ENCODE data around the gene TENT4A. TPM values are rescaled to one million over a fixed set of nuclear protein-coding genes. Genes with fewer than 3 reads are reported as not detected.

Gene TENT4A
- total RNA-seq, 1 donor, result 21.4 TPM

DNA sequence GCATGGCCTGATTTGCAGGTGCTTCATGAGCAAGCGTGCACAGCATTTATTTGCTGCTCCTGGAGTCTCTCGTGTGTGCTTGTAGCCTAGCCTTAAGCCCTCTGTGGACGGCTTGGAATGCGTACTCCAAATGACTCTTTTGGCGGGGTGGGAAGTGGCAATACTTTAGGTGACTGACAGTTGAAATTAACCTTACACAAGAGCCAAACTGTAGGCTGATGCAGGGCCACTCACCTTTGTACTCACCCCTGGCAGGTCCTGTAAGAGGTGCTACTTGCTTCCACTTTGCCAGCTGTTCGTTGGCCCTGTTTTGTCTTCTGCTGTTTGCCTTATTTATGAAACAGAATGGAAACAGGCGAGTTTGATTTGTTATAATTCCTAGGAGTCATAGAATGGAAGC, 22.9 kb downstream of the TENT4A start:
- TF ChIP-seq CTCF (IDR thresholded peaks at IDR 0.05; ENCODE audit: extremely low read depth, low read depth, low read length), result no peak
- Histone ChIP-seq H3K4me3 (ENCODE audit: insufficient read depth, low read length) (no peak overlapping the region), H3K79me2 (ENCODE audit: insufficient read depth, low read length) (peaks cover 93% of the 10 kb centered on the region), H3K36me3 (ENCODE audit: insufficient read depth, low read length) (peaks cover 36% of the 10 kb centered on the region), H3K4me2 (ENCODE audit: insufficient read depth, low read length) (no peak overlapping the region), H4K20me1 (ENCODE audit: insufficient read depth, low read length) (peaks cover 32% of the 10 kb centered on the region), H3K9me3 (ENCODE audit: low read depth, low read length) (no peaks in the 10 kb centered on the region), H2AFZ (ENCODE audit: low read length) (no peak overlapping the region), H3K27me3 (ENCODE audit: insufficient read depth, low read length) (no peaks in the 10 kb centered on the region), H3K27ac (ENCODE audit: low read depth, low read length) (no peak overlapping the region), H3K4me1 (ENCODE audit: insufficient read depth, low read length) (peaks cover 29% of the 10 kb centered on the region)
- DNase-seq (ENCODE audit: insufficient read length, low spot score, missing footprints), result no peak

DNA sequence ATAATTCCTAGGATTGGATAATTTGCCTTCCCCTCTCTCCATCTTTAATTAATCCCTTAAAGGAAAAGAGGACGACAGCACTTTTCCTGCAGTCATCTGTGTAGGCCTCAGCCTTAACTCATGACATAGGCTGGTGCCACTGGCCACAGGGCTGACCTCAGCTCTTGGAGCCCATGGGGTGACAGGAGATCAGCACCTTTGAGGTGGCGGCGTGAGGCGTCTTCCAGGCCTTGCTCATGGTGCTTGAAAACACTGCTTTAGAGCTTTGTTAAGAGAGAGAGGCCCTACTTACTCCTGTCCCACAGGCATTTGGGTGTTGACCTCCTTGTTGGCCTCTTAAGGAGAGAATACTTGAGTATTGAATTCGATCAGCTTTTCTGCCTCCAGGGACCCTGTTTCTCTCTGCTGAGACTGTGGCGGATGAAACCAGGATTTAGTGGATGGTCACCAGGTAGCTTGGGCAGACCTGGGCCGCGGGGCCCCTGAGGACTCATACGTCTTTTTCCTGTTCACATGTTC, 23.4 kb downstream of the TENT4A start:
- peaks cover 39% of the 10 kb centered on the region for H3K36me3 ChIP-seq (ENCODE audit: insufficient read depth, low read length)
- no peak overlapping the region for H3K4me3 ChIP-seq (ENCODE audit: insufficient read depth, low read length)
- peaks cover 32% of the 10 kb centered on the region for H4K20me1 ChIP-seq (ENCODE audit: insufficient read depth, low read length)
- no peaks in the 10 kb centered on the region for H3K27me3 ChIP-seq (ENCODE audit: insufficient read depth, low read length)
- peaks cover 25% of the 10 kb centered on the region for H3K4me1 ChIP-seq (ENCODE audit: insufficient read depth, low read length)
- H2AFZ ChIP-seq (ENCODE audit: low read length), result no peak overlapping the region
- DNase-seq (ENCODE audit: insufficient read length, low spot score, missing footprints), result peak; percentile 49
- no peak for TF ChIP-seq CTCF (IDR thresholded peaks at IDR 0.05; ENCODE audit: extremely low read depth, low read depth, low read length)
- no peaks in the 10 kb centered on the region for H3K9me3 ChIP-seq (ENCODE audit: low read depth, low read length)
- no peak overlapping the region for H3K27ac ChIP-seq (ENCODE audit: low read depth, low read length)
- H3K79me2 ChIP-seq (ENCODE audit: insufficient read depth, low read length), result peaks cover 93% of the 10 kb centered on the region
- H3K4me2 ChIP-seq (ENCODE audit: insufficient read depth, low read length), result no peak overlapping the region

DNA sequence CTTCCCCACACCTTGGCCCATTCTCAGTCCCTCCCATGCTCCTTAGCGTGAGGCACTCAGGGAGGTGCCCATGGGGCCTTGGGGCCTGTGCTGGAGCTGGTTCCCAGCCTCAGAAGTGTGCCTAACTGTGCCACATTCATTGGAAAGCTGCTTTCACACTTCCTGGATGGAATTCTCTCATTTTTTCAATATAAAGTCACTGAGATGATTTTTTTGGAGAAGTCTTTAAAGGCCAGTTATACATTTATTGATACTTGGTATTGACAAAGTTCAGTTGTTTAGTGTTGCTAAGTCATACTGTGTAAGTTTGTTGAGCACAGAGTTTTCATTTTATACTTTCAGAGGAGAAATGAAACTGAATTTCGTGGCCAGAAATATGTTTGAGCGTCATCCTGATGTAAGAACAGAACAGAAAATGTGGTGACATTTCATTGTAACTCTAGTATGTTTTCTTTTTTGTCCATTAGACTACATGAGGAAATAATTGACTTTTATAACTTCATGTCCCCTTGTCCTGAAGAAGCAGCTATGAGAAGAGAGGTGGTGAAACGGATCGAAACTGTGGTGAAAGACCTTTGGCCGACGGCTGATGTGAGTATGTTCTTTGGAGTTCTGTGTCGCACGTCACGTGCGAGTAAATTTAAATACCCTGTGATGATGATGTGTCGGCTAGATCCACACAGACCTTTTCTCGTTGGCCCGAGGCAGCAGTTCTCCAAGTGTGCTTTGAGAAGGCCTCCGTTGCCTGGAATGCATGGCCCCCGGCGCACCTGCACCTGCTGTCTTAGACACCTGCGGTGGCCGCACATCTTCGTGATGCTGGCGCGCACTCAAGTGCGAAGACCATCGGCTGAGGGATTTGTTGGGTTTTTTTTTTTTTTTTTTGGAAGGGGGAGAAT, 24.1 kb downstream of the TENT4A start:
- Histone ChIP-seq H3K27ac (ENCODE audit: low read depth, low read length) (no peak overlapping the region), H3K79me2 (ENCODE audit: insufficient read depth, low read length) (peaks cover 94% of the 10 kb centered on the region), H3K27me3 (ENCODE audit: insufficient read depth, low read length) (no peaks in the 10 kb centered on the region), H3K4me1 (ENCODE audit: insufficient read depth, low read length) (peaks cover 18% of the 10 kb centered on the region), H3K4me3 (ENCODE audit: insufficient read depth, low read length) (no peak overlapping the region), H3K36me3 (ENCODE audit: insufficient read depth, low read length) (peaks cover 40% of the 10 kb centered on the region), H3K9me3 (ENCODE audit: low read depth, low read length) (no peaks in the 10 kb centered on the region), H4K20me1 (ENCODE audit: insufficient read depth, low read length) (peaks cover 35% of the 10 kb centered on the region), H3K4me2 (ENCODE audit: insufficient read depth, low read length) (no peak overlapping the region), H2AFZ (ENCODE audit: low read length) (no peak overlapping the region)
- DNase-seq (ENCODE audit: insufficient read length, low spot score, missing footprints), result peak; percentile 58
- TF ChIP-seq CTCF (IDR thresholded peaks at IDR 0.05; ENCODE audit: extremely low read depth, low read depth, low read length), result no peak

GRCh38 chr5:6739603-6740002, 26.4 kb downstream of the TENT4A start:
- TF ChIP-seq CTCF (IDR thresholded peaks at IDR 0.05; ENCODE audit: extremely low read depth, low read depth, low read length), result no peak
- no peak for DNase-seq (ENCODE audit: insufficient read length, low spot score, missing footprints)
- no peak overlapping the region for H3K4me2 ChIP-seq (ENCODE audit: insufficient read depth, low read length)
- H3K27me3 ChIP-seq (ENCODE audit: insufficient read depth, low read length), result no peaks in the 10 kb centered on the region
- no peak overlapping the region for H3K4me3 ChIP-seq (ENCODE audit: insufficient read depth, low read length)
- H3K79me2 ChIP-seq (ENCODE audit: insufficient read depth, low read length), result peaks cover 97% of the 10 kb centered on the region
- H3K27ac ChIP-seq (ENCODE audit: low read depth, low read length), result no peak overlapping the region
- peaks cover 63% of the 10 kb centered on the region for H3K36me3 ChIP-seq (ENCODE audit: insufficient read depth, low read length)
- H2AFZ ChIP-seq (ENCODE audit: low read length), result no peak overlapping the region
- no peaks in the 10 kb centered on the region for H3K9me3 ChIP-seq (ENCODE audit: low read depth, low read length)
- H4K20me1 ChIP-seq (ENCODE audit: insufficient read depth, low read length), result peaks cover 27% of the 10 kb centered on the region
- H3K4me1 ChIP-seq (ENCODE audit: insufficient read depth, low read length), result no peaks in the 10 kb centered on the region

Measured in osteoblast (primary cell).